ENCODE measurements around the gene ARNT2.

Gene ARNT2

GRCh38 chr15:80442728-80443403 is 38.7 kb downstream of the ARNT2 start:
- DNase-seq: no peak

GRCh38 chr15:80444680-80445251 is 40.6 kb downstream of the ARNT2 start:
- no peak for DNase-seq

GRCh38 chr15:80445300-80446041 is 41.3 kb downstream of the ARNT2 start:
- no peak for DNase-seq

DNA sequence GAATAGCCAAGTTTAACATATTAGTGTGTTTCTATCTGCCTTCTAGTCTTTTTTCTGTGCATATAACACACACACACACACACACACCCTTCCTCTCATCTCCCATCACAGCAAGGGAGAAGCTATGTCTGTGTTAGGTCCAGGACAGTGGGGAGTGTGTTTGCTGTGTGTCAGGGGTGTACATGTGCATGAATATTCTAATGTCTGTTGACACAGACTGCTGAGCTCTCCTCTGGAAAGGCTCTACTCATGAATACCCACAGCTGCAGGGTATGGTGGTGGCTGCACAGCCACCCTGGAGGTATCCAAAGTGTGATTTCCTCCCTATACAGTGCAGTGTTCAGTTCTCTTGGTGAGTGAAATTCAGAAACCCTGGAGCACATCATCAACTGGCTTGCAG is 42.9 kb downstream of the ARNT2 start:
- DNase-seq: no peak

DNA sequence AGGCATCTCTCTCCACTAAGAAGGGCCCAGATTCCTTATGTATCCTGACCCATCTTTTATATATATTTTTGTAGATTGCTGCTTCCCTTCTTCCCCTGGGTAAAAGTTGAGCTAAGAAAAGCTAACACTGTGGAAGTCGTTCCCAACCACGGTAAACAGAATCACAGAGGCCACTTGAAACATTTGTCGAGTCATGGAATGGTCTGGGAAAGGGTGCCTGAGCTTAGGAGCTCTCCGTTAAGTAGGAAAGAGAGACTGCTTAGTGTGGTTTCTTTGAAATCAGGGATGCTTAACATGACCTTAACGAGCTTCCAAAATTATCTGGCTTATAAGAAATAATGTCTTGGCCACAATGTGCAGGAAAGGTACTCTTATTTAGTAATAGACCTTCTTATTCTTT is 45.6 kb downstream of the ARNT2 start:
- no peak for DNase-seq

- peak; percentile 73 for DNase-seq
Observed at GRCh38 chr15:80450811-80451321, 46.7 kb downstream of the ARNT2 start.

- DNase-seq: no peak
Observed at GRCh38 chr15:80452166-80452565, 48.0 kb downstream of the ARNT2 start.

- no peak for DNase-seq
Observed at GRCh38 chr15:80455051-80455648, 51.0 kb downstream of the ARNT2 start.

- peak; percentile 97 for DNase-seq
Observed at GRCh38 chr15:80455668-80456442, 51.7 kb downstream of the ARNT2 start.

- peak; percentile 45 for DNase-seq
Observed at GRCh38 chr15:80456517-80457492, 52.6 kb downstream of the ARNT2 start.

DNA sequence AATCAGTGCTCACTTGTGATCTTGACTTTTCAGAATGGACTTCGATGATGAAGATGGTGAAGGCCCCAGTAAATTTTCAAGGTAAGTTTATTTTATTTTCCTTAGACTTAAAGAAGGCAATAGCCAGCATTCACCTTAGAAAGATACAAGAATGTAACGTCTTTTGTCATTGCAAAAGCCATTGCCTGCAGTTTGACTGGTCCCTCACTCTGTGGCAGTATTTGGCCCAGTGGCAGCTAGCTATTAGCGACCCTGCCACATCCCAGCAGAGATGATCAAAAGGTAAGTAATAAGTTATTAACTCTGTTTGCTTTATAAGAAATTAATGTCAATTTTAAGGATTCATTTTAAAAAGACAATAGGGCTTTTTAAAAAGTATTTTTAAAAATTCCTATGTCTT is 53.7 kb downstream of the ARNT2 start:
- no peak for DNase-seq

GRCh38 chr15:80458580-80458979 is 54.4 kb downstream of the ARNT2 start:
- DNase-seq: no peak

DNA sequence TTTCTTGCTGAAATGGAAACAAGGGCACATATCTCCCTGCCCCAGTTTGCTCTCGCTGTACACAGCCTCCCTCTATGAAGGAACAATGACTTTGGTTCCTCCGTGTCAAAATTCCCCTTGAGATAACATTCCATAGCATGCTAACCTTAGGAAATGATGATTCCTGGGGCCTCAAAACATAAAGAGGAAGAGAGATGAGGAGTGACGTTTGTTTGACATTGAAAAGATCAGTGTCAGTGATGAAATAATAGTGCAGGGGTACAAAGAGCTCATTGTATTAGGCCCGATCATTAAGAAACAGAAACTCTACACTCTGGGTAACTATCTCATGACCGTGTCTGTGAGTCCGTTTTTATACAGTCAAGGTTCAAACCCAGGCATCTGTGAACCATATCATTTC is 55.2 kb downstream of the ARNT2 start:
- DNase-seq: no peak

DNA sequence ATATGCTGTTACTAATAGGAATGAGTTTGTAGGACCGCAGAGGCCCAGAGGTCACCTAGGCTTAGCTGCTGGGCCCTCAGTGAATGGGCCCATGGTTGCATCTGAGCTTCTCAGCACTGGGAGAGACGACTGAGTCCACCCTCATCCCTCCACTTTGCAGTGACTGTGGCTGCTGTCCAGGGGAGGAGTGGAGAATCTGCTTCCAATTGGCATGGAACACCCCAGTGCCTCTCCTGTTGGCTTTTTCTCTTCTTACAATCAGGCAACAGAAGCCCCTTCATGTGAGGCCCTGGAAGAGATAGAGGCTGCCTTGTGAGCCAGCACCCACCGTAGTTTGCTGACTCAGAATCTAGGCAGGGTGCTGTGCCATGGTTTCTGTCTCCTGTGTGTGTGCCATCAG is 55.6 kb downstream of the ARNT2 start:
- DNase-seq: no peak

DNA sequence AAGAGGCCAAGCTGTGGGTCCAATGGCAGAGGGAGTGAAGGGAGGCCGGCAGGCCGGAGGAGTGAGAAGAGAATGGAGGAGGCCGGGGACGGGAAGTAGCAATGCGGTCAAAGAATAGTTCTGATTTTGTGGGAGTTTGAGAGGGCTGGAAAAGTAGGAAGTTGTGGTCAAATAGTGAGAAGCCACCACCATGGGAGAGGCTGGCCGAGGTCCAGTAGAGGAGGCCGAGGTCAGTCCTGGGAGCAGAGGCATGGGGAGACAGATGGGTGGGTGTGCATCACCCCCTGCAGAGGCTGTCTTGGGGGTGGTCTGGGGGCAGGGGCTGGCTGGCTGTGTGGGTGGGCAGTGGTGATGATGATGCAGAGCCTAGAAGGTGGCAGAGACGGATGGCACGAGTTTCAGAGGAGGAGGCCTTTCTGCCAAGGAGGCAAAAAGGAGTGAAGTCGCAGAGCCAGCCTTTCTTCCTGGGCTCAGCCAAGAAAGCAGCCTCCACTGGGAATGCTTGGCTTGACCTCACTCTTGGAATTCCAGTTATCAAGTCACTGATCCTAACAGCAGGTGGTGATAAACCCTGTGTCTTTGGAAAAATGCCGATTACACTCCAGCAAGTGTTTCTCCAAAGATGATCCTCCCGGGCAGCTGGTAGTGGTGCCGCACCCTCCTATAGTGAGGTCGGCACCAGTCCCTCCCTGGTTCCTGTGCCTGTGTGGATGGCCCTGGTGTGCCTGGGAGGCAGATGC is 57.3 kb downstream of the ARNT2 start:
- peak; percentile 66 for DNase-seq

- no peak for DNase-seq
Observed at GRCh38 chr15:80462111-80462510, 57.9 kb downstream of the ARNT2 start.

DNA sequence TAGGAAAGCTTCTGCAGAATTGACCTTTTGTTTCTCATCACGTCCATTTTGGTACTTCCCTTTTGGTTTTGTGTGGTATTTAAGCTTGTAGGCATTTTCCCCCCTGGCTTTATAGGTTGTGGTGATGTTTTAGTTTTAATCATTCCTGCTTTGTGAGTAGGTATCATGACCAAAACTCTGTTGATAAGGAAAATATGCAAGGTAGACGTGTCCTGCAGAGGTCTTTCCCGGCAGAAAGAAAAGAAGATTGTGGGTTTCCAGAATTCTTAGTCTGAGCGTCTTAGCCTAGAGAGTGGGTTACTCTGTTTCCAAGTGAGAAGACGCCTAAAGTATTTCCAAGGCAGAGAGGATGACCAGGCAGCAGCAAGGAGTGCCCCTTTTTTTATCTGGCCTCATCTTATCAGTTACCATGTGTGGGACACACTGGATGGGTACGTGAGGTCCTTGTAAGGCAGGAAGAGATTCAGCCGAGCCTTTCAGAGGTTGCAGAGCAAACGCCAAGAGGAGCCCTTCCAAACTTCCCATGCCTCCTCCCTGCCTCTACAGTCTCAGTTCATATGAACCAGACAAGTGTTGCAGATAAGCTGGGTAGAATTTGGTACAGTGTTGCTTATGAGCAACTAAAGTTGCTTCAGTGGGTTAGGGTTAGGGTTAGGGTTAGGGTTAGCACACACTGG is 58.8 kb downstream of the ARNT2 start:
- DNase-seq: no peak

- DNase-seq: no peak
Observed at GRCh38 chr15:80464951-80465625, 60.9 kb downstream of the ARNT2 start.

GRCh38 chr15:80465626-80466005 is 61.4 kb downstream of the ARNT2 start:
- DNase-seq: no peak
